GM23338 (cell line): Measurements from ENCODE around the gene THRA. TPM values are rescaled to one million over a fixed set of nuclear protein-coding genes. Genes with fewer than 3 reads are reported as not detected.

Experiments used
- ATAC-seq: fragments of 200-7000 bp; cut with Tn5 transposase; 3 replicates; pipeline ENCODE4 v1.9.1; 2020
- DNase-seq: peaks from one replicate; pipeline ENCODE4 v3.0.0-alpha.2; 2015; ENCODE audit warnings: low spot score
- H2AFZ ChIP-seq: fragments of 200-600 bp; sonication (generic); 2 replicates; pipeline ENCODE4 v1.8.0; 2016; ENCODE audit warnings: antibody characterized with exemption, mild to moderate bottlenecking, moderate library complexity
- H3F3A ChIP-seq: fragments of 200-600 bp; sonication (generic); replicated peaks from 2 replicates; pipeline ENCODE4 v1.8.0; 2017; ENCODE audit warnings: antibody characterized with exemption, mixed run types, low read depth
- H3K27ac ChIP-seq: fragments of 200-600 bp; sonication (generic); 2 replicates; pipeline ENCODE4 v1.6.1; 2016; ENCODE audit warnings: low read depth
- H3K27me3 ChIP-seq: fragments of 200-600 bp; sonication (generic); 2 replicates; pipeline ENCODE4 v1.8.0; 2016; ENCODE audit warnings: mild to moderate bottlenecking, mixed run types, moderate library complexity; ENCODE audit not compliant: insufficient read depth
- H3K36me3 ChIP-seq: fragments of 200-600 bp; sonication (generic); 2 replicates; pipeline ENCODE4 v1.8.0; 2016; ENCODE audit warnings: mild to moderate bottlenecking; ENCODE audit not compliant: insufficient read depth
- H3K4me1 ChIP-seq: fragments of 200-600 bp; sonication (generic); 2 replicates; pipeline ENCODE4 v1.8.0; 2016; ENCODE audit warnings: mild to moderate bottlenecking, moderate library complexity; ENCODE audit not compliant: insufficient read depth
- H3K4me2 ChIP-seq: fragments of 200-600 bp; sonication (generic); 2 replicates; pipeline ENCODE4 v1.7.1; 2017; ENCODE audit warnings: mixed run types
- H3K4me3 ChIP-seq: fragments of 200-600 bp; sonication (generic); 2 replicates; pipeline ENCODE4 v1.6.1; 2016; ENCODE audit warnings: mixed run types
- H3K79me2 ChIP-seq: fragments of 200-600 bp; sonication (generic); replicated peaks from 2 replicates; pipeline ENCODE4 v1.8.0; 2017; ENCODE audit warnings: mild to moderate bottlenecking; ENCODE audit not compliant: insufficient read depth
- H3K9me2 ChIP-seq: fragments of 200-600 bp; sonication (generic); 2 replicates; pipeline ENCODE4 v1.8.0; 2017; ENCODE audit not compliant: insufficient read depth
- H4K20me1 ChIP-seq: fragments of 200-600 bp; sonication (generic); replicated peaks from 2 replicates; pipeline ENCODE4 v1.8.0; 2017; ENCODE audit warnings: mild to moderate bottlenecking; ENCODE audit not compliant: insufficient read depth
- H3K27ac Mint-ChIP-seq: 2 replicates; pipeline ENCODE4 v1.8.0; 2020; ENCODE audit warnings: inconsistent platforms, mild to moderate bottlenecking, moderate library complexity, mixed read lengths
- H3K27me3 Mint-ChIP-seq: 3 replicates; pipeline ENCODE4 v1.8.0; 2022; ENCODE audit warnings: low read depth, mild to moderate bottlenecking, moderate library complexity, mixed read lengths, inconsistent platforms; ENCODE audit not compliant: insufficient read depth, poor library complexity
- H3K36me3 Mint-ChIP-seq: 3 replicates; pipeline ENCODE4 v1.8.0; 2021; ENCODE audit warnings: low read depth, mild to moderate bottlenecking, inconsistent platforms, moderate library complexity, mixed read lengths
- H3K4me1 Mint-ChIP-seq: 3 replicates; pipeline ENCODE4 v1.8.0; 2020; ENCODE audit warnings: mild to moderate bottlenecking, inconsistent platforms, mixed read lengths
- H3K4me3 Mint-ChIP-seq: 3 replicates; pipeline ENCODE4 v1.8.0; 2021; ENCODE audit warnings: moderate library complexity, mild to moderate bottlenecking, inconsistent platforms, mixed read lengths
- H3K9me3 Mint-ChIP-seq: 3 replicates; pipeline ENCODE4 v1.8.0; 2020; ENCODE audit warnings: moderate library complexity, mild to moderate bottlenecking, inconsistent platforms, mixed read lengths
- CREB1 ChIP-seq: fragments of 250-450 bp; sonication (Bioruptor Pico); IDR thresholded peaks from 2 replicates; pipeline ENCODE4 v1.5.0; 2020; ENCODE audit warnings: low read depth, mild to moderate bottlenecking, moderate library complexity
- JUNB ChIP-seq: IDR thresholded peaks from one replicate; pipeline ENCODE4 v1.6.1; 2016; ENCODE audit warnings: antibody characterized with exemption; ENCODE audit not compliant: unreplicated experiment
- NANOG ChIP-seq: IDR thresholded peaks from 2 replicates; pipeline ENCODE4 v1.6.1; 2016; ENCODE audit warnings: antibody characterized with exemption, borderline replicate concordance
- ZNF331 ChIP-seq: fragments of 250-450 bp; sonication (Bioruptor Pico); IDR thresholded peaks from 2 replicates; pipeline ENCODE4 v1.5.0; 2020; ENCODE audit warnings: low read depth, mild to moderate bottlenecking, moderate library complexity
- polyA plus RNA-seq: library from polyadenylated mRNA; unstranded; fragments of >200 nt; fragmentation: Nextera tagmentation; extraction: Ambion mirVana; gene quantifications from 2 replicates; pipeline ENCODE4 v1.2.1, GENCODE V29; 2016
- total RNA-seq: library from RNA; depleted of rRNA; stranded (reverse); fragments of >200 nt; shearing (Covaris generic); gene quantifications from 2 replicates; pipeline ENCODE4 v1.2.3, GENCODE V29; 2014
- TF ChIP-seq, protein P1 (sequence below): IDR thresholded peaks from one replicate; pipeline ENCODE4 v1.6.1; 2018; ENCODE audit warnings: antibody characterized with exemption; ENCODE audit not compliant: unreplicated experiment
- TF ChIP-seq, protein P2 (sequence below), 2 experiments: fragments of 200-600 bp in 1 of 2; sonication (generic) in 1 of 2; conservative IDR thresholded peaks; 2 replicates each; pipeline versions ENCODE4 v1.5.1 to v1.6.1; 2016 to 2017; ENCODE audit warnings: antibody characterized with exemption in 2 of 2, low read depth in 2 of 2, mild to moderate bottlenecking in 2 of 2, moderate library complexity in 1 of 2

THRA gene
- total and polyA plus RNA-seq, 2 experiments from 2014 or later, result 3.4 to 10.5 TPM

DNA sequence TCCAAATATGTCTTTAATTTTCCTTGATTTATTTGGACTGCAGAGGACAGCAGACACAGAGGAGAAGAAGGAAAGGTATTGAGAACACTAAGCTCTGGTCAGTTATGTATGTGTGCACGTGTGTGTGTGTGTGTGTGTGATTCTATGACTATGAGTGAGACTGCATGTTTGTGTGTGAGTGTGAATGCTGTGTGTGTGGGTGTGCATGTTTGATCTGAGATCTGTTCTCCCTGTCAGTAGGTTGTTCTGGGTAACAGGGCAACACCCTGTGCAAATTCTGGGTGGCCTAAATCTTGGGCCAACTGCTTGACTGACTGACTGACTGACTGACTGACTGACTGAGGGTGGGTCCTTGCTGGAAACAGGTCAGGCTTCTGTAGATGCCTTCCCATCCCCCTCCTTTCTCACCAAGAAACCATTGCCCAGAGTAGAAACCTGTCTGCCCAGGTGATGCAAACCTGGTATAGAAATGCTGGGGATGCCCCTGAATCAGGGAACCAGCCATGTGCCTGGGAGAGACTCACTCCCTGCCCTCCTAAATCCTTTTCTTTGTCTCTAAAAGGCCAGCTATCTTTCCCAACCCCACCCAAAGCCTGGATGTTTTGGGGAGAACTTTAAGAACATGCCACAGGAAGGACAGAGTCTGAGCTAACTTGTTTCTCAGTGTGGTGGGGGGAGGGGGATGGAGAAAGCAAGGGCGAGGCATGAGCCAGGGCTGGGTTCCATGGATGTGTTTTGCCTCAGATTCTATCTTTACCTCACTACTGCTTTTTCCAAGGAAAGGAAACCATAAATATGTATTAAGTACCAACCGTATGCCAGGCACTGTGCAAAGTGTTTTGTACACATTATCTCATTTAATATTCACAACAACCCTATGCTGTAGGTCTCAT lies 42.1 kb downstream of the THRA start (continued):
- no peak for TF ChIP-seq CREB1 (CRISPR knock-in tag)
- TF ChIP-seq, protein P1, sequence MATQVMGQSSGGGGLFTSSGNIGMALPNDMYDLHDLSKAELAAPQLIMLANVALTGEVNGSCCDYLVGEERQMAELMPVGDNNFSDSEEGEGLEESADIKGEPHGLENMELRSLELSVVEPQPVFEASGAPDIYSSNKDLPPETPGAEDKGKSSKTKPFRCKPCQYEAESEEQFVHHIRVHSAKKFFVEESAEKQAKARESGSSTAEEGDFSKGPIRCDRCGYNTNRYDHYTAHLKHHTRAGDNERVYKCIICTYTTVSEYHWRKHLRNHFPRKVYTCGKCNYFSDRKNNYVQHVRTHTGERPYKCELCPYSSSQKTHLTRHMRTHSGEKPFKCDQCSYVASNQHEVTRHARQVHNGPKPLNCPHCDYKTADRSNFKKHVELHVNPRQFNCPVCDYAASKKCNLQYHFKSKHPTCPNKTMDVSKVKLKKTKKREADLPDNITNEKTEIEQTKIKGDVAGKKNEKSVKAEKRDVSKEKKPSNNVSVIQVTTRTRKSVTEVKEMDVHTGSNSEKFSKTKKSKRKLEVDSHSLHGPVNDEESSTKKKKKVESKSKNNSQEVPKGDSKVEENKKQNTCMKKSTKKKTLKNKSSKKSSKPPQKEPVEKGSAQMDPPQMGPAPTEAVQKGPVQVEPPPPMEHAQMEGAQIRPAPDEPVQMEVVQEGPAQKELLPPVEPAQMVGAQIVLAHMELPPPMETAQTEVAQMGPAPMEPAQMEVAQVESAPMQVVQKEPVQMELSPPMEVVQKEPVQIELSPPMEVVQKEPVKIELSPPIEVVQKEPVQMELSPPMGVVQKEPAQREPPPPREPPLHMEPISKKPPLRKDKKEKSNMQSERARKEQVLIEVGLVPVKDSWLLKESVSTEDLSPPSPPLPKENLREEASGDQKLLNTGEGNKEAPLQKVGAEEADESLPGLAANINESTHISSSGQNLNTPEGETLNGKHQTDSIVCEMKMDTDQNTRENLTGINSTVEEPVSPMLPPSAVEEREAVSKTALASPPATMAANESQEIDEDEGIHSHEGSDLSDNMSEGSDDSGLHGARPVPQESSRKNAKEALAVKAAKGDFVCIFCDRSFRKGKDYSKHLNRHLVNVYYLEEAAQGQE, result no peak

DNA sequence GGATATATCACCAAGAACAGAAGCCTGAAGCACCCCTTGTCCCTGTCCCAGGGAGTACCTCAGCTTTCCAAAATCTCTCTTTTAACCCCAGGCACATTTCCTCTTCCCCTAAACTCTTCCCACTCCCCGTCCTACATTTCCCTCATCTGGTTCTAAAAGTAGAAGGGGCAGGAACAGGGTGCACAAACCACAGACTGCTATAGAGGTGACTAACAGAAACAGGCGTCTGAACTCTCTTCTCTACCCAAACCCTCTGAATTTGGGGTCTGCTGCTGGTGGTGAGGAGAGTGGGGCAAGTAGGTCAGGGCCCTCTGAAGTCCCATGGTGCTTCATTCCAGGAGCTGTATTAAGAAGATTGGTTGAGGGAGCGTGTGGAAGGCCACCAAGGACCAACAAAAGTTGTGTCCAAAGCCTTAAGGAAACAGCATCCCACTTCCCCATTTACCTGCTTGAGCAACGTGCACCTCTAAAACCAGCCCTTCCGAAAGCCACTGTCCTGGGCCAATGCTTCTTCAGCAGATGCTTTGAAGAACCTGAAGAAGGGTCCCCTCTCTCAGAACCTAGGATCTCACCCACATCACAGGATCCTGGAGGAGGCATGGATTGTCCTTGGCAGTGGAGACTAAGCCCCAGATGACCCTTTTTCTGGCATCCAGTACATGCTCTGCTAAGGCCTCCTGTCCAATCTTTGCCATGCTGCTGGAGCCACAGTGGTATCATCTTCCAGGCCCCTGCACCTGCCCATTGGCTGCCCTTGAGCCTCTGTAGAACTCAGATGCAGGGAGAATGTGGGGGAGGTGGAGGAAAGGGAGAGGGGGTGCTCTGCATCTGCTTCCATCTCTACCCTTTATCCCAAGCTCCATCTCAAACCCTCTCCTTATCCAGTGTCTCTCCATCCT lies 43.3 kb downstream of the THRA start:
- Mint-ChIP-seq H3K36me3 (no peaks in the 10 kb centered on the region; the same call in 2 of the 3 replicates), H3K4me1 (peaks cover 82% of the 10 kb centered on the region), H3K27me3 (peaks cover 57% of the 10 kb centered on the region), H3K27ac (no peak overlapping the region), H3K4me3 (peak overlapping the region; percentile 52), H3K9me3 (no peaks in the 10 kb centered on the region)
- Histone ChIP-seq H3K9me2 (peaks cover 7% of the 10 kb centered on the region; the same call in 1 of the 2 replicates), H3K4me3 (peak overlapping the region; percentile 40), H3K27ac (no peak overlapping the region), H3K36me3 (no peaks in the 10 kb centered on the region), H4K20me1 (no peaks in the 10 kb centered on the region), H3K4me2 (peak overlapping the region; percentile 71), H3K27me3 (peaks cover 37% of the 10 kb centered on the region), H3K4me1 (peaks cover 72% of the 10 kb centered on the region), H2AFZ (peak overlapping the region; percentile 95), H3F3A (peaks cover 12% of the 10 kb centered on the region; the same call in 1 of the 2 replicates), H3K79me2 (no peaks in the 10 kb centered on the region)
- no peak for TF ChIP-seq ZNF331 (CRISPR knock-in tag)
- no peak for TF ChIP-seq NANOG
- TF ChIP-seq, protein P2, sequence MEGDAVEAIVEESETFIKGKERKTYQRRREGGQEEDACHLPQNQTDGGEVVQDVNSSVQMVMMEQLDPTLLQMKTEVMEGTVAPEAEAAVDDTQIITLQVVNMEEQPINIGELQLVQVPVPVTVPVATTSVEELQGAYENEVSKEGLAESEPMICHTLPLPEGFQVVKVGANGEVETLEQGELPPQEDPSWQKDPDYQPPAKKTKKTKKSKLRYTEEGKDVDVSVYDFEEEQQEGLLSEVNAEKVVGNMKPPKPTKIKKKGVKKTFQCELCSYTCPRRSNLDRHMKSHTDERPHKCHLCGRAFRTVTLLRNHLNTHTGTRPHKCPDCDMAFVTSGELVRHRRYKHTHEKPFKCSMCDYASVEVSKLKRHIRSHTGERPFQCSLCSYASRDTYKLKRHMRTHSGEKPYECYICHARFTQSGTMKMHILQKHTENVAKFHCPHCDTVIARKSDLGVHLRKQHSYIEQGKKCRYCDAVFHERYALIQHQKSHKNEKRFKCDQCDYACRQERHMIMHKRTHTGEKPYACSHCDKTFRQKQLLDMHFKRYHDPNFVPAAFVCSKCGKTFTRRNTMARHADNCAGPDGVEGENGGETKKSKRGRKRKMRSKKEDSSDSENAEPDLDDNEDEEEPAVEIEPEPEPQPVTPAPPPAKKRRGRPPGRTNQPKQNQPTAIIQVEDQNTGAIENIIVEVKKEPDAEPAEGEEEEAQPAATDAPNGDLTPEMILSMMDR (conservative IDR thresholded peaks at IDR 0.05; ENCODE audit: low read depth in 2 of 2), result no peak
- no peak for TF ChIP-seq JUNB
- TF ChIP-seq, protein P1, result no peak
- DNase-seq, result no peak
- no peak for ATAC-seq
